ENCODE measurements around the gene DDX5. TPM values are rescaled to one million over a fixed set of nuclear protein-coding genes. Genes with fewer than 3 reads are reported as not detected.

Gene DDX5
- total RNA-seq = 671 and 691 TPM in 2 replicates

GRCh38 chr17:64506201-64506575, at the start of gene DDX5:
DDX5 (minus strand) TSS chr17:64506289; CDS start chr17:64506119, 170 bp downstream.

GRCh38 chr17:64506576-64507412, 705 bp upstream of the DDX5 start, which contains the start of gene CEP95:
CEP95 (plus strand) TSS chr17:64506977; CDS start chr17:64507098, 121 bp downstream.

GRCh38 chr17:64496786-64497564, 9.1 kb downstream of the DDX5 start, which contains the start of gene POLG2:
POLG2 (minus strand) TSS chr17:64497054; CDS start chr17:64496968, 86 bp downstream.

GRCh38 chr17:64448665-64449512, 57.2 kb downstream of the DDX5 start, which contains the start of gene MILR1:
MILR1 (plus strand) TSS chr17:64449115; CDS start chr17:64449169, 54 bp downstream.

Other genes with a start within 250 kb of the DDX5 start
- gene TEX2, start 243.0 kb downstream of the DDX5 start, total RNA-seq = 23.1 and 26.8 TPM in 2 replicates
- gene PECAM1, start 115.4 kb downstream of the DDX5 start, total RNA-seq = 400 and 431 TPM in 2 replicates
- gene MILR1, start 57.2 kb downstream of the DDX5 start, total RNA-seq = 14.3 and 20.6 TPM in 2 replicates
- 4.3 and 6.1 TPM in 2 replicates for gene POLG2, start 9.2 kb downstream of the DDX5 start, total RNA-seq
- gene CEP95, start 688 bp upstream of the DDX5 start, total RNA-seq = 12.6 and 14.1 TPM in 2 replicates
- gene SMURF2, start 156.0 kb upstream of the DDX5 start, total RNA-seq = 128 and 131 TPM in 2 replicates